ENCODE data around the gene CPSF3. TPM values are rescaled to one million over a fixed set of nuclear protein-coding genes. Genes with fewer than 3 reads are reported as not detected.

CPSF3 gene
- total and polyA plus RNA-seq, 2 of the 8 experiments (the other 6 are each of a cell fraction or from before 2014, with no cell fraction given): 44.5 to 93.3 TPM

DNA sequence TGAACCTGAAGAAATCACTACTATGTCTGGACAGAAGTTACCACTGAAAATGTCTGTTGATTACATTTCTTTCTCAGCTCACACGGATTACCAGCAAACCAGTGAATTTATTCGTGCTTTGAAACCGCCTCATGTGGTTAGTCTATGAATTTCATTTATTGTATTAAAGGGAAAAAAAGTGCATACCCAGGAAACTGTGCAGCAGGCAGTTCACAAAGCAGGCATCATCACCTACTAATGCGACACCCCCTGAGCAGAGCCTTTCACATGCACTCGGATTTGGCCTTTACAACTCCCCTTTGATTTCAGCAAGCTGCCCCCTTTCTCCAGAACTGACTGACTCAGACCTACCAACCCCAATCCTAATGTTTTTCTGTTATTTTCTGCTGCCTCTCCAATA, 20.1 kb downstream of the CPSF3 start:
- Histone ChIP-seq H3K23me2 (ENCODE audit: low read depth, low read length) (no peaks in the 10 kb centered on the region), H2BK5ac (ENCODE audit: low read depth, low read length) (no peak overlapping the region)
- TF ChIP-seq, protein P1, sequence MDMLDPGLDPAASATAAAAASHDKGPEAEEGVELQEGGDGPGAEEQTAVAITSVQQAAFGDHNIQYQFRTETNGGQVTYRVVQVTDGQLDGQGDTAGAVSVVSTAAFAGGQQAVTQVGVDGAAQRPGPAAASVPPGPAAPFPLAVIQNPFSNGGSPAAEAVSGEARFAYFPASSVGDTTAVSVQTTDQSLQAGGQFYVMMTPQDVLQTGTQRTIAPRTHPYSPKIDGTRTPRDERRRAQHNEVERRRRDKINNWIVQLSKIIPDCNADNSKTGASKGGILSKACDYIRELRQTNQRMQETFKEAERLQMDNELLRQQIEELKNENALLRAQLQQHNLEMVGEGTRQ (IDR thresholded peaks at IDR 0.05; ENCODE audit: low read length): no peak
- TF ChIP-seq SIRT6 (IDR thresholded peaks at IDR 0.05; ENCODE audit: low read length) (no peak), JUN (IDR thresholded peaks at IDR 0.05; ENCODE audit: low read depth, low read length) (no peak), SUZ12 (IDR thresholded peaks at IDR 0.05; ENCODE audit: low read length) (no peak), SIN3A (conservative IDR thresholded peaks at IDR 0.05 in 1 of 2, IDR thresholded peaks at IDR 0.05 in 1 of 2; ENCODE audit: low read depth in 1 of 2, low read length in 2 of 2) (no peak)

More for the DNA sequence above, 20.1 kb downstream of the CPSF3 start:
- H3K4me2 ChIP-seq (ENCODE audit: insufficient read depth in 1 of 2, low read depth in 2 of 2, low read length in 2 of 2): no peak overlapping the region
- no peak overlapping the region for H3K27ac ChIP-seq (ENCODE audit: low read depth, low read length)
- H2BK15ac ChIP-seq (ENCODE audit: low read length): no peak overlapping the region
- no peak overlapping the region for H2BK120ac ChIP-seq (replicated peaks; ENCODE audit: low read depth, low read length)
- H3K9me3 ChIP-seq (ENCODE audit: insufficient read depth in 2 of 2, low read depth in 1 of 2, low read length in 1 of 2): no peaks in the 10 kb centered on the region
- POLR2A ChIA-PET (ENCODE audit: partially characterized antibody): interaction anchor here (1.5 kb wide), 1 partner anchor 8 kb away, joined by 3 read pairs; no protein-coding TSS in a partner anchor
- H2BK20ac ChIP-seq (ENCODE audit: low read length): no peak overlapping the region
- H2BK12ac ChIP-seq (ENCODE audit: low read depth, low read length): no peak overlapping the region
- H3K56ac ChIP-seq (replicated peaks; ENCODE audit: insufficient read length, low read depth, low read length): no peak overlapping the region
- no peaks in the 10 kb centered on the region; the same call in 1 of the 2 replicates for H3K79me1 ChIP-seq (ENCODE audit: low read depth, low read length)
- H3K4me3 ChIP-seq (ENCODE audit: extremely low read depth in 1 of 4, insufficient read depth in 2 of 4, low read depth in 3 of 4, low read length in 4 of 4): no peak overlapping the region
- CTCF ChIA-PET (ENCODE audit: partially characterized antibody): interaction anchor here (0.9 kb wide), 1 partner anchor 14 kb away, joined by 4 read pairs; no protein-coding TSS in a partner anchor
- H3K27me3 ChIP-seq (replicated peaks in 1 of 4; ENCODE audit: control insufficient read depth in 3 of 4, extremely low read depth in 1 of 4, insufficient read depth in 3 of 4, low read length in 3 of 4): no peaks in the 10 kb centered on the region; a peak in 1 of 7 replicates
- H4K20me1 ChIP-seq (replicated peaks in 1 of 2; ENCODE audit: control insufficient read depth in 1 of 2, insufficient read depth in 2 of 2, low read length in 2 of 2): peaks cover 0 to 3% of the 10 kb centered on the region in 2 experiments
- H2AFZ ChIP-seq (ENCODE audit: low read length): no peak overlapping the region
- no peak overlapping the region for H3K9ac ChIP-seq (replicated peaks in 1 of 4; ENCODE audit: extremely low read depth in 1 of 4, low read depth in 3 of 4, low read length in 3 of 4)
- no peak overlapping the region for H3K4ac ChIP-seq (replicated peaks; ENCODE audit: insufficient read length, low read depth, low read length)
- peaks cover 8 to 72% (median 45%) of the 10 kb centered on the region in 4 experiments for H3K36me3 ChIP-seq (ENCODE audit: control insufficient read depth in 2 of 4, insufficient read depth in 4 of 4, low read length in 3 of 4)
- no peaks in the 10 kb centered on the region for H3K79me2 ChIP-seq (ENCODE audit: control insufficient read depth in 1 of 2, insufficient read depth in 2 of 2, low read length in 2 of 2)
- H4K8ac ChIP-seq (ENCODE audit: extremely low read depth, insufficient read depth, low read length): no peak overlapping the region
- no peaks in the 10 kb centered on the region for H3K4me1 ChIP-seq (replicated peaks in 1 of 4; ENCODE audit: control insufficient read depth in 3 of 4, insufficient read depth in 4 of 4, low read length in 3 of 4)
- no peak overlapping the region for H3K18ac ChIP-seq (ENCODE audit: extremely low read depth, low read length)
- H4K91ac ChIP-seq (replicated peaks; ENCODE audit: insufficient read length, low read length): no peak overlapping the region
- DNase-seq (ENCODE audit: low read depth in 1 of 2, low spot score in 2 of 2): no peak
- H3K23ac ChIP-seq (ENCODE audit: insufficient read length): no peak overlapping the region
- no peak overlapping the region for H4K5ac ChIP-seq (ENCODE audit: insufficient read length, low read depth, low read length)
- no peak overlapping the region for H3K14ac ChIP-seq (ENCODE audit: insufficient read length)
- WGBS, 2 experiments (ENCODE audit: extremely low coverage in 1 of 2, insufficient coverage in 1 of 2, insufficient read length in 1 of 2, insufficient replicate concordance in 2 of 2, low coverage in 1 of 2, low lambda C conversion rate in 2 of 2, missing lambda C conversion rate in 1 of 2): 89% methylated on average over 5 of the region's 5 CpGs; no CpG with 5 or more reads in 1 of the 2 experiments
- no peak overlapping the region for H2AK5ac ChIP-seq (ENCODE audit: low read depth, low read length)
- no peak for FAIRE-seq
